Activated T-cell treated with anti-CD3 and anti-CD28 coated beads, Interleukin-2, amount 50 U/mL, for 24 hours (primary cell): ENCODE data around the gene HIF3A.
"Not testable (repeated sequence)": the region's sequence is repeated elsewhere in the genome, so short reads cannot be mapped to it uniquely, and the experiment has no call there.

Source experiments
- DNase-seq: peaks from one replicate; pipeline ENCODE4 v3.0.0-alpha.2; 2020
- H3K27ac Mint-ChIP-seq: 2 replicates; pipeline ENCODE4 v1.8.0; 2020; ENCODE audit warnings: mild to moderate bottlenecking, mixed read lengths
- H3K27me3 Mint-ChIP-seq: 2 replicates; pipeline ENCODE4 v1.8.0; 2020; ENCODE audit warnings: mixed read lengths
- H3K36me3 Mint-ChIP-seq: 2 replicates; pipeline ENCODE4 v1.8.0; 2020; ENCODE audit warnings: low read depth, mixed read lengths
- H3K4me1 Mint-ChIP-seq: 2 replicates; pipeline ENCODE4 v1.8.0; 2020; ENCODE audit warnings: low read depth, mixed read lengths
- H3K4me3 Mint-ChIP-seq: 2 replicates; pipeline ENCODE4 v1.8.0; 2020; ENCODE audit warnings: mild to moderate bottlenecking, moderate library complexity, mixed read lengths
- H3K9me3 Mint-ChIP-seq: 2 replicates; pipeline ENCODE4 v1.8.0; 2020; ENCODE audit warnings: mixed read lengths

HIF3A gene

GRCh38 chr19:46296722-46297461 is at the start of gene HIF3A:
Gene HIF3A (plus strand): TSS chr19:46297042. CDS start chr19:46297077, 35 bp downstream.
- no peak for DNase-seq
- Mint-ChIP-seq H3K27ac (no peak within 1 kb of the TSS), H3K36me3 (no peaks in the 10 kb centered on the region), H3K9me3 (no peaks in the 10 kb centered on the region), H3K4me1 (no peaks in the 10 kb centered on the region), H3K27me3 (peaks cover 49% of the 10 kb centered on the region), H3K4me3 (no peak within 1 kb of the TSS)

- no peak for DNase-seq
- no peaks in the 10 kb centered on the region for H3K36me3 Mint-ChIP-seq
- no peaks in the 10 kb centered on the region for H3K4me1 Mint-ChIP-seq
- H3K4me3 Mint-ChIP-seq, result no peak overlapping the region
- H3K9me3 Mint-ChIP-seq, result no peaks in the 10 kb centered on the region
- peaks cover 71% of the 10 kb centered on the region for H3K27me3 Mint-ChIP-seq
- H3K27ac Mint-ChIP-seq, result no peak overlapping the region
These were observed 46.6 kb upstream of the HIF3A start for GRCh38 chr19:46250076-46250735.

GRCh38 chr19:46251416-46251815 is 45.4 kb upstream of the HIF3A start:
- DNase-seq, result no peak
- H3K4me1 Mint-ChIP-seq, result no peaks in the 10 kb centered on the region
- H3K36me3 Mint-ChIP-seq, result no peaks in the 10 kb centered on the region
- H3K4me3 Mint-ChIP-seq, result no peak overlapping the region
- no peak overlapping the region for H3K27ac Mint-ChIP-seq
- H3K27me3 Mint-ChIP-seq, result peaks cover 73% of the 10 kb centered on the region
- H3K9me3 Mint-ChIP-seq, result no peaks in the 10 kb centered on the region

DNA sequence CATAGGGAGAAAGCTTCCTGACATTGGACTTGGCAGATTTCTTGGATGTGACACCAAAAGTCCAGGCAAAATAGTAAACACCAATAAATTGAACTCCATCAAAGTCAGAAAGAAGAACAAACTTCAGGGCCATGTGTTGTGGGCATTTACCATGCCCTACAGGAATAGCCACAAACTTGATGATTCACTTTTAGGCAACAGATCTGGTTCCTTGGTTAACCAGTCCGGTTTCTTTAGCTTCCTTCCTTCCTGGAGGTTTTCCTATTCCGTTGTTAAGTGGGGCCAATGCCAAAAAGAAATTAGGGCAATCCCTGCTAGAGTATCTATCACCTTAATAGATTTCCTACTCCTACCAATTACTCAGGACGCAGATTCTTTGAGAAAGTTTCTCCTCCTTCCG is 42.1 kb upstream of the HIF3A start:
- DNase-seq, result no peak
- H3K36me3 Mint-ChIP-seq, result no peaks in the 10 kb centered on the region
- H3K27me3 Mint-ChIP-seq, result peaks cover 70% of the 10 kb centered on the region
- no peak overlapping the region for H3K27ac Mint-ChIP-seq
- H3K4me3 Mint-ChIP-seq, result no peak overlapping the region
- no peaks in the 10 kb centered on the region for H3K4me1 Mint-ChIP-seq
- H3K9me3 Mint-ChIP-seq, result no peaks in the 10 kb centered on the region

DNA sequence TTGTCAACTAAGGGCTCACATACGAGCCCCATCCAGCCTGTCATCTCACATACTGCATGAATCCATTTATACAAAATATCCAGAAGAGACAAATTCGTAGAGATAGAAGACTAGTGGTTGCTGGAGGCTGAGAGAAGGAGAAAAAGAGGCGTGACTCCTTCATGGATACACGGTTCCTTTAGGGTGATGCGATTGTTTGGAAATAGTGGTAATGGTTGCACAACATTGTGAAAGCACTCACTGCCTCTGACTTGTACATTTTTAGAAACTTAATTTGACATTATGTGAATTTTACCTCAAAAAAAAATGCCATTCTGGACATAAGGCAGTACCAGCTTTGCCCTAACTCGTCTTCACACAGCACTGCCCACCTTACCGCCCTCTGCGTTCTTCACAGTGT is 40.0 kb upstream of the HIF3A start:
- Mint-ChIP-seq H3K9me3 (no peaks in the 10 kb centered on the region), H3K36me3 (no peaks in the 10 kb centered on the region), H3K27ac (no peak overlapping the region), H3K27me3 (peaks cover 72% of the 10 kb centered on the region), H3K4me1 (no peaks in the 10 kb centered on the region), H3K4me3 (no peak overlapping the region)
- no peak for DNase-seq

GRCh38 chr19:46261501-46261900 is 35.3 kb upstream of the HIF3A start:
- H3K4me3 Mint-ChIP-seq, DNase-seq, H3K36me3 Mint-ChIP-seq, H3K9me3 Mint-ChIP-seq, H3K27ac Mint-ChIP-seq: not testable (repeated sequence)
- Mint-ChIP-seq H3K27me3 (peaks cover 79% of the 10 kb centered on the region), H3K4me1 (peaks cover 20% of the 10 kb centered on the region)

- Mint-ChIP-seq H3K27ac (peak overlapping the region; percentile 78), H3K27me3 (peaks cover 82% of the 10 kb centered on the region), H3K4me1 (peaks cover 20% of the 10 kb centered on the region)
- H3K9me3 Mint-ChIP-seq, H3K4me3 Mint-ChIP-seq, H3K36me3 Mint-ChIP-seq: not testable (repeated sequence)
- peak; percentile 44 for DNase-seq
These were observed 34.1 kb upstream of the HIF3A start for GRCh38 chr19:46262684-46263296.

- H3K27me3 Mint-ChIP-seq, result peaks cover 84% of the 10 kb centered on the region
- H3K4me3 Mint-ChIP-seq, DNase-seq, H3K27ac Mint-ChIP-seq, H3K36me3 Mint-ChIP-seq, H3K9me3 Mint-ChIP-seq: not testable (repeated sequence)
- peaks cover 23% of the 10 kb centered on the region for H3K4me1 Mint-ChIP-seq
These were observed 32.0 kb upstream of the HIF3A start for GRCh38 chr19:46264801-46265200.

GRCh38 chr19:46265217-46265828 is 31.5 kb upstream of the HIF3A start:
- Mint-ChIP-seq H3K27me3 (peaks cover 85% of the 10 kb centered on the region), H3K4me1 (peaks cover 23% of the 10 kb centered on the region), H3K9me3 (no peaks in the 10 kb centered on the region), H3K36me3 (no peaks in the 10 kb centered on the region), H3K4me3 (no peak overlapping the region), H3K27ac (no peak overlapping the region)
- DNase-seq, result peak; percentile 68

GRCh38 chr19:46269101-46269500 is 27.7 kb upstream of the HIF3A start:
- DNase-seq, result no peak
- no peak overlapping the region for H3K4me3 Mint-ChIP-seq
- H3K27me3 Mint-ChIP-seq, result peaks cover 85% of the 10 kb centered on the region
- H3K4me1 Mint-ChIP-seq, result peaks cover 19% of the 10 kb centered on the region
- no peaks in the 10 kb centered on the region for H3K9me3 Mint-ChIP-seq
- no peaks in the 10 kb centered on the region for H3K36me3 Mint-ChIP-seq
- H3K27ac Mint-ChIP-seq, result no peak overlapping the region

DNA sequence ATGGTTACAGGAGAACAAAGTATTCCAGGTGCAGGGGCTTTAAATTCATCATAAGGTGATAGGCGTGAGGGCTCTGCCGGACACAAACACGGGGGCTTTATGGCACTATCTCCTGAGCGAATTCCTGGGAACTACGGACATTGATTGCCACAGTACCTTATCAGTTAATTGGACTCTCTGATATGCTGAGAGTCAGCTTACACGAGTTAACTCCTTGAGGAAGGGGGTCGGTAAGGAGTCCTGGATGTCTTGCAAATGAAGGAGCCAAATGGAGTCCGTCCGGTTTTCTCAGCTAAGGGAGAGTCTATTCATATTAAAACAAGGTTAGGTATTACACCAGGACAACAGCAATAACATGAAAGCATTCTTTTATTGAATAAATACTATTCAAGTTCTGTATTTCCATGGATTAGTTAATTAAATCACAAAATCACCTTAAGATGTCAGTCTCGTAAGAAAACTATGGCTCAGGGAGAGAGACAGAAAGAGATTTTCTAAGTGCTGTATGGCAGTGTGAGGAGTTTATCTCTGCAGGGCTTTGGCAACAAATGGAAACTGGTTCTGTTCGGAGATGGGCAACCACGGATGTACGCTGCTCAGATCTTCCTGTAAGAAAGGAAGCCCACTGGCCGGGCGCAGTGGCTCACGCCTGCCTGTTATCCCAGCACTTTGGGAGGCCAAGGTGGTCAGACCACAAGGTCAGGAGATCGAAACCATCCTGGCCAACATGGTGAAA is 26.2 kb upstream of the HIF3A start:
- DNase-seq, result no peak
- Mint-ChIP-seq H3K4me3 (no peak overlapping the region), H3K9me3 (no peaks in the 10 kb centered on the region), H3K27me3 (peaks cover 71% of the 10 kb centered on the region), H3K4me1 (peaks cover 15% of the 10 kb centered on the region), H3K27ac (no peak overlapping the region), H3K36me3 (no peaks in the 10 kb centered on the region)

- Mint-ChIP-seq H3K27ac (no peak overlapping the region), H3K27me3 (peaks cover 66% of the 10 kb centered on the region), H3K4me1 (peaks cover 15% of the 10 kb centered on the region), H3K4me3 (no peak overlapping the region), H3K9me3 (no peaks in the 10 kb centered on the region), H3K36me3 (no peaks in the 10 kb centered on the region)
- no peak for DNase-seq
These were observed 25.2 kb upstream of the HIF3A start for GRCh38 chr19:46271481-46272197.

DNA sequence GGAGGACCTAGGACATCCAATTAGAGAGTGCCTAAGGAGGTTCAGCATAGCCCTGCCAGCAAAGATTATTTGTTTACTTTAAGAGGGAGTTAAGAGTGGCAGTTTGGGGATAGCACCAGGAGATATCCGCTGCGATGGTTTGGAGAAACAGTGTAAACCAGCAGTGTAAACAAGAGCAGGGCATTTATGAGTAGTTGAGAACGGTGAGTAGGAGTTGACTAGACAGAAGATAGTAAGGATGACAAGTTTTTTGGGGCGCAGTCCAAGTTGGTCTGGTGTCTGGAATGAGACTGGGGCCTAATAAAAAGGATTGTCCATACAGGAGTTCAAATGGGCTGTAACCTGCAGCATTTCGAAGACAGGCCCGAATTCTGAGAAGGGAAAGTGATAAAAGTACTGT is 22.9 kb upstream of the HIF3A start:
- Mint-ChIP-seq H3K27me3 (peaks cover 65% of the 10 kb centered on the region), H3K4me1 (peaks cover 15% of the 10 kb centered on the region)
- H3K4me3 Mint-ChIP-seq, DNase-seq, H3K36me3 Mint-ChIP-seq, H3K9me3 Mint-ChIP-seq, H3K27ac Mint-ChIP-seq: not testable (repeated sequence)

DNA sequence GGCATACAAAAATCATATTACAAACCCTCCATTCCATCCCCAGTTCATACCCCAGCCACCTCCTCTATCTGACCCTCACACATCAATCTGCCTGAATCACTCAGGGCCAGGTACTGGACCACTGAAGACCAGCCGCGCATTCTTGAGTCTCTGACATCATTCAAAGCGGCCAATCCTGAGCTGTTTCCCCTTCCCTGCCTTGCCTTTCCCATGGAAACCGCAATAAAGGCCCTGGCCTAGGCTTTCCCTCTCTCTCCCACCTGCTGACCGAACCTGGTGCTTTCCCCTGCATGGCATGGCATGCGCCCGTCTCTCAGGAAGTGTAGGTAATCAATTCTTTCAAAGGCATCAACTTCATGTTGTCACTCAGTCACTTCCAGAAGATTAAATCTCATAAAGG is 17.7 kb upstream of the HIF3A start:
- no peaks in the 10 kb centered on the region for H3K36me3 Mint-ChIP-seq
- no peaks in the 10 kb centered on the region for H3K9me3 Mint-ChIP-seq
- H3K27me3 Mint-ChIP-seq, result peaks cover 37% of the 10 kb centered on the region
- H3K4me1 Mint-ChIP-seq, result no peaks in the 10 kb centered on the region
- H3K27ac Mint-ChIP-seq, result no peak overlapping the region
- DNase-seq, result no peak
- H3K4me3 Mint-ChIP-seq, result no peak overlapping the region
